Left colon (tissue), 2 donors: ENCODE data around the gene GPS1. TPM values are rescaled to one million over a fixed set of nuclear protein-coding genes. Genes with fewer than 3 reads are reported as not detected.
A peak's percentile ranks its signal among the peaks of the same experiment; 100 is the strongest.

Source experiments
- ATAC-seq: fragments of 200-7000 bp; cut with Tn5 transposase; one replicate; pipeline ENCODE4 v1.9.1; 2020; ENCODE audit warnings: mild to moderate bottlenecking, moderate library complexity
- DNase-seq, 2 donors: peaks; one replicate each; pipeline ENCODE4 v3.0.0-alpha.2; 2020
- intact Hi-C, 2 donors: fragments of 100-400 bp; cut with DNase I in 1 of 2; cut with micrococcal nuclease in 1 of 2; formaldehyde crosslinking; loops; one replicate each; pipeline versions ENCODE4 v1.11.2 to v1.14.0; 2022; cut with DNase I, micrococcal nuclease
- total RNA-seq, 2 donors: library from RNA; stranded (reverse); fragmentation: NEBNext Ultra II Directional; extraction: Animal tissue kit (Norgen Biotek cat#: 25700); gene quantifications; one replicate each; pipeline ENCODE4 v1.2.1, GENCODE V29; 2021
- donor health status: DM: no; HTN: no; CAD: no.
- donor health status: DM: yes; HTN: yes; CAD: no.

The GPS1 gene
- total RNA-seq, 2 donors from 2014 or later: 80.7 to 87.4 TPM

DNA sequence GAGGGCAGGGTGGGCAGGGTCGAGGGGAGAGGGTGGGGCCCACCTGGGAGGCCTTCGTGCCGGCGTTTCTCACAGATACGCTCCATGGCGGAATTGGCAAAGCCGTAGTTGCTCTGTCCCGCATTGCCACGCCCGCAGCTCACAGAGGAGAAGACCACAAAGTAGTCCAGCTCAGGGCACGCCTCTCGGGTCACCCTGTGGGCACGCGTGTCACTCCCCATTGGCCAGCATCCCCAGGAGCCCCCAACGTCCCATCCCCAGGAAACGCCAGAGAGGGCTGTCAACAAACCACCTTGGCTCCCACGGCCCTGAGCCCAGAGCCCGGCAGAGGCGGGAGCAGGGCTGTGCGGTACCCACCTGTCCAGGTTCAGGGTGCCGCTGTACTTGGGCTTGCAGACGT is 30.3 kb downstream of the GPS1 start:
- DNase-seq (no peak), ATAC-seq (no peak)
- intact Hi-C loops: no loop called here

GRCh38 chr17:82082456-82082855 is 30.8 kb downstream of the GPS1 start:
- intact Hi-C loops: no loop called here

DNA sequence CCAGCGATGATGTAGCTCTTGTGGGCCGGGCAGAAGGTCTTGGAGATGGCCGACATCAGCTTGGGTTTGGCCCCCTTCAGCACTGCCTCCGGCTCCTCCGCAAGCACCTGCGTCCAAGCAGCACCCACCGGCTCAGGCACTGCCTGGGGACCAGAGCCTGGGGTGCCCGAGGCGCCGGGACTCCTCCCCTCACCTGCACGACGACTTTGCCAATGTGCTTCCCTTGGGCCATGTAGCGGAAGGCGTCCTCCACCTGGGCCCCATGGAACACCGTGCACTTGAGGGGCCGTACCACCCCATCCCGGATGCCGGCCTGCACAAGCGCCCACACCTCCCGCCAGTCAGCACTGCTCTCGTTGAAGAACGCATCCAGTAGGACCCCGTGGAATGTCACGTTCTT is 31.3 kb downstream of the GPS1 start:
- DNase-seq: no peak
- intact Hi-C loops: no loop called here
- ATAC-seq: no peak

More at GRCh38 chr17:82082456-82082855, 30.8 kb downstream of the GPS1 start:
- ATAC-seq (no peak), DNase-seq (no peak)

DNA sequence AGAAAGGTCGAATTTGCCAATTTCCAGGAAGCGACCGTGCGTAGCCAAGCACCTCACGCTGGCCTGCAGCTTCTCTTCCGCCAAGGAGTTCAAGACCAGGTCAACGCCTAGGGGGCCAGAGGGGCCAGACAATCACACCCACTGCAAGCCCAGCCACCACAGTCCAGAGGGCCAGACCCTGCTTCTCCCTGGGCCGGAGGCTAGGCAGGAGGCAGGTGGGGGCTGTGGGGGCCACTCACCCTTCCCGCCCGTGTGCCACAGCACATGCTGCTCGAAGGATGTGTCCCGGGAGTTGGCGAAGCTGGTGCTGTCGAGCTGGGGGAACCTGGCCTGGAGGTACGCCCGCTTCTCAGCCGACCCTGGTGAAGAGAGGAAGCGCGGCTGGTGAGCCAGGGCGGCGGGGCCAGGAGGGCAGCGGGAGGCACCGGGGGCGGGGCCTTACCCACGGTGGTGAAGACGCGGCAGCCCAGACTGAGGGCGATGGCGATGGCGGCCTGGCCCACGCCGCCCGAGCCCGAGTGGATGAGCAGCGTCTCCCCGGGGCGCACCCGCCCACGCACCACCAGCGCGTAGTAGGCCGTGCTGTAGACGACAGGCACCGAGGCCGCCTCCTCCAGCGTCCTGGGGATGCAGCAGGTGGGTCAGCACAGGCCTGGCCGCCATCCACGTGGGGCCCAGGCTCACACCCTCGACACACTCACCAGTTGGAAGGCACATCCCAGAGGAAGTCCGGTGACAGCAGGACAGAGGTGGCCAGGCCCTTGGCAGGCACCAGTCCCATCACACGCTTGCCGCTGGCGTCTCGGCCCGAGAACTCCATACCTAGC is 32.0 kb downstream of the GPS1 start:
- no peak for DNase-seq
- intact Hi-C loops: no loop called here
- ATAC-seq: no peak

DNA sequence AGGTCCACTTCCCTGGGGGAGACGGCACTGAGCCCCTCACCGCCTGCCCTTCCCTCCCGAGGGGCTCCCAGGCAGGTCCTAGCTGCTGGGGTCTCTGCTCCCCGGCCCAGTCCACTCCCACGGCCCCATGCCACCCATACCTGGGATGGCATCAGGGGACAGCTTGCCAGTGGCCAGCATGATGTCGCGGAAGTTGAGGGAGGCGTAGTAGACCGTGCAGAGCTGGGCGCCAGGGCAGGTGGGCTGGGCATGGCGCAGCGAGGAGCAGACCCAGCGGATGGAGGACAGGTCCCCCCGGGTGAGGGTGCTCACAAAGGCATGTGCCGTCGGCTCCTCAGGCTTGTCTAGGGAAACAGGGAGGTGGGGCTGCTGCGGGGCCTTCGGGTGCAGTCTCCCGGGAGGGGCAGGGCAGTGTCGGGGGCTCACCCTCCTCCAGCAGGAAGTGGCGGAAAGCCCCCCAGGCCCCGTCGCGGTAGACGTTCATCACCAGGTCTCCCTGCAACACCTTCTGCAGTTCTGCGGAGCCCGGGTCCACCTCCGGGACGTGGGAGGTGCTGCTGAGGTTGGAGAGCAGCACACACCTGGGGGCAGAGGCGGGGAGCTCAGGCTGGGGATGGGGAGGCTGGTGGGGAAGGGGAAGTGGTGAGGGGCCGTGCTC is 32.8 kb downstream of the GPS1 start:
- ATAC-seq: no peak
- intact Hi-C loops: no loop called here
- no peak for DNase-seq

DNA sequence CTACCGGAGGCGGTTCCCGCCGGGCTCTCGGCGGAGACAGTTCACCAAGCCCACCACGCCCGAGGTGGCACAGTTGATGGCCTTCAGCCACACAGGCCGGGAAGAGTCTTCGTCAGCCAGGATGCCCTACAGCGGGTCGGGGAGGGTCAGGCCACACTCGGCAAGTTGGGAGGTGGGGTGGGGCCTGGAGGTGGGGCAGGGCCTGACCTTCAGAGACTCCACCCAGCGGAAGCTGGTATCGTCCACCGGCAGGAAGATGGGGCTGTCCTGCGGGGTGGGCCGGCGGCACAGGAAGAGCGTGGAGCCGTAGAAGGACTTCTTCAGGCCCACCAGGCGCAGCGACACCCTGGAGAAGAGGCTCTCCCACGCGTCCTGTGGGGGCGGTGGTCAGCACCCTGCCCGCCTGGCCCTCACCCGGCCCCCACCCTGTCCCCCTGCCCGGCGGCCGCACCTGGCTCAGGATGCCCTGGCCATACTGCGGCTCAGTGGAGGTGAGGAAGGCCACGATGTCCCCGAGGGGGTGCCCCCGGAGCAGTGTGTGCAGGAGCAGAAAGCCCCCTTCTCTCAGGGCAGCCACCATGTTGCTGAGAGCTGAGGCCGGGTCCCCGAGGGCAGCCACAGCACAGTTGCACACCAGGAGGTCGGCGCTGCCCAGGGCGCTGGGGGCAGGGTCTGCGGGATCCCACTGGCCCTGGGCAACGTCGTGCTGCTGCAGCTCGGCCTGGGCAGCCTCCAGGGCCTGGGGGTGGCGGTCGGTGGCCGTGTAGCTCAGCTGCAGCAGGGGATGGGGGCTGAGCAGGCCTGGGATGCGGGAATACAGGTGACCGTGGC is 33.5 kb downstream of the GPS1 start:
- no peak for DNase-seq
- no peak for ATAC-seq
- intact Hi-C loops: no loop called here

GRCh38 chr17:82085931-82086764 is 34.5 kb downstream of the GPS1 start:
- ATAC-seq (peak; percentile 6), DNase-seq (no peak)
- intact Hi-C loops: no loop called here

DNA sequence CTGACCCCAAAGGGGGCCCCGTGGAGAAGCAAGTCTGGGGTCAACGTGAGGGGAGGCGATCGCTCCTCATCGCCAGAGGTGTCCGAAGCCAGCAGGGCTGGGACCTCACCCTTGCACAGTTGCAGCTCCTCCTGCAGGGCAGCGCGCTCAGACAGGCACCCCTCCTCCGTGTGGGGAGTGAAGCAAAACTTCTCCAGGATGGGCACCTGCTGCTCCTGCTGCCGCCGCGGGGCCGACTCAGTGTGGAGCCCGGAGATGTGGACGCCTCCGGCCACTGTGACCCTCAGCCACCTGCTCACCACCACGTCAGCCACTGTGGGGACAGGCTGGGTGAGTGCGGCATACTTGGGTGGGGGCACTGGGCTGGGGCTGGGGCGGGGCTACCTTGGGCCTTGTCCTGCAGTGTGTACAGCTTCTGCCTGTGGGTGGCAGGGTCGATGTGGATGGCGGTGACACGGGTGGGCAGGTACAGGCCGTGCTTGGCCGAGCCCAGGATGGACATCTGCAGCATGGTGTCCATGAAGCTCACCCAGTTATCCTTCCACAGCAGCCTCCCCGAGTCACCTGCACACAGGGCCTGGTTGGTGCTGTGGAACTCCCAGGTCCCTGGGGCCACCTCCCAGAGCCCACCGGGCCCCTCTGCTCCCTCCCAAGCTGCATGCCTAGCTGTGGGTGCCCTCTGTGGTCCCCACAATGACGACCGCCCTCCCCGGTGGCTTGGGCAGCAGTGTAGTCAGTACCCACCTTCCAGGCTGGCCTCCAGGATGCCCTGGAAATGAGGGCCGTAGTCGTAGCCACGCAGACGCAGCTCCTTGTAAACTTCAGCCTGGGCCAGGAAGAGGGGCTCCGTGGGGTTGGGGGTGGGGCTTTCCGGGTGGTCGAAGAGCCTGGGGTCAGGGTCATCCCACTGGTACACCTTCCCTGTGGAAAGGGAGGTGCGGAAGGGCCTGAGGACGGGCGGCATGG is 35.5 kb downstream of the GPS1 start:
- DNase-seq (no peak), ATAC-seq (no peak)
- intact Hi-C loops: no loop called here

- intact Hi-C loops: no loop called here
- ATAC-seq (no peak), DNase-seq (no peak)
These were observed 36.5 kb downstream of the GPS1 start for GRCh38 chr17:82087961-82088837.

- DNase-seq (no peak), ATAC-seq (no peak)
- intact Hi-C loops: no loop called here
These were observed 37.4 kb downstream of the GPS1 start for GRCh38 chr17:82088838-82089722.

GRCh38 chr17:82089723-82090548 is 38.2 kb downstream of the GPS1 start:
- ATAC-seq (no peak), DNase-seq (no peak)
- intact Hi-C loops: no loop called here

- no peak for ATAC-seq
- no peak for DNase-seq
- intact Hi-C loops: no loop called here
These were observed 39.0 kb downstream of the GPS1 start for GRCh38 chr17:82090549-82091263.

- ATAC-seq: no peak
- intact Hi-C loops: no loop called here
- no peak for DNase-seq
These were observed 39.8 kb downstream of the GPS1 start for GRCh38 chr17:82091264-82092066.
